SK-N-MC (cell line): Measurements from ENCODE around the gene TCF15.

Experiments
- EZH2 ChIP-seq: fragments of 200-600 bp; sonication (generic); IDR thresholded peaks from one replicate; pipeline ENCODE4 v1.6.1; 2017; ENCODE audit warnings: antibody characterized with exemption
- POLR2AphosphoS5 ChIP-seq: IDR thresholded peaks from 2 replicates; pipeline ENCODE4 v1.6.1; 2012; ENCODE audit warnings: mild to moderate bottlenecking, low read depth, low read length, borderline replicate concordance

DNA sequence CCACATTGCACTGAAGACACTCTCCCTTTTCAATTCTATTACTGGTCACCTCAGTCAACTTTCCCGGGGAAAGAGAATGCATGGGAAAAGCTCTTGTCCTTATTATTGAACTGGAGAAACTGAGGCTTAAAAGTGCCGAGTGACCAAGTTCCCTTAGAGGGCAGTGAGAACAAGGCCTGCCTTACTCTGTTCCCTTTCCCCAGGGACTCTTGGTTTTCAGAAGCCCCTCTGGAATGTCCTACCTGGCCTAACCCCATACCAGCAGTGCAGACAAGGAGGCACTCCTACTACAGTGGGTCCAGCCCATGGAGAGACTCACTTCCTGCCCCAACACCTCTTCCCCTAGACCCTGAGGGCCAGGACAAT, 36.7 kb upstream of the TCF15 start:
- TF ChIP-seq POLR2AphosphoS5 (no peak), EZH2 (no peak)
